ENCODE measurements around the gene PRKAG2. TPM values are rescaled to one million over a fixed set of nuclear protein-coding genes. Genes with fewer than 3 reads are reported as not detected.

The PRKAG2 gene
- polyA plus RNA-seq, 1 of the 3 experiments (the other 2 are of a cell fraction), result 51.6 TPM

GRCh38 chr7:151876899-151877777, at the start of gene PRKAG2 (continued):
- TF ChIP-seq CTCF (IDR thresholded peaks at IDR 0.05) (0 out of 2 replicates have a peak, but pooled peaks have one; percentile 9), PBX3 (IDR thresholded peaks at IDR 0.05) (no peak), USF2 (IDR thresholded peaks at IDR 0.05; ENCODE audit: borderline replicate concordance, low read depth, low read length) (no peak), EP300 (IDR thresholded peaks at IDR 0.05; ENCODE audit: borderline replicate concordance in 1 of 2, low read depth in 1 of 2, low read length in 1 of 2) (no peak), FOSL2 (IDR thresholded peaks at IDR 0.05; ENCODE audit: borderline replicate concordance, low read depth) (no peak), SIN3A (IDR thresholded peaks at IDR 0.05; ENCODE audit: borderline replicate concordance, low read depth, low read length) (no peak)

GRCh38 chr7:151926336-151926712, 49.4 kb upstream of the PRKAG2 start:
- Histone ChIP-seq H3K4me1 (ENCODE audit: control insufficient read depth in 1 of 2, insufficient read depth in 2 of 2, low read depth in 1 of 2, low read length in 1 of 2) (peaks cover 0 to 3% of the 10 kb centered on the region in 2 experiments; a peak in 1 of 4 replicates), H3K9me3 (no peaks in the 10 kb centered on the region), H3K27me3 (ENCODE audit: insufficient read depth) (peaks cover 6% of the 10 kb centered on the region; the same call in 1 of the 2 replicates), H3K4me2 (no peak overlapping the region), H3F3A (replicated peaks; ENCODE audit: insufficient read depth) (no peaks in the 10 kb centered on the region), H4K20me1 (ENCODE audit: insufficient read depth) (no peaks in the 10 kb centered on the region), H3K27ac (ENCODE audit: low read depth in 2 of 2, low read length in 1 of 2) (no peak overlapping the region), H3K9ac (no peak overlapping the region), H3K9me2 (no peaks in the 10 kb centered on the region), H2AFZ (ENCODE audit: low read depth) (no peak overlapping the region), H3K36me3 (replicated peaks in 1 of 2; ENCODE audit: control insufficient read depth in 1 of 2, insufficient read depth in 2 of 2, low read length in 1 of 2) (no peaks in the 10 kb centered on the region), H3K79me2 (ENCODE audit: insufficient read depth) (no peaks in the 10 kb centered on the region), H3K4me3 (ENCODE audit: low read depth in 2 of 2, low read length in 1 of 2) (no peak overlapping the region)
- POLR2A ChIA-PET, result no interaction called here
- no peak for DNase-seq
- no peak for TF ChIP-seq IRF3 (IDR thresholded peaks at IDR 0.05; ENCODE audit: low read depth, low read length)
- TF ChIP-seq FOSL2 (IDR thresholded peaks at IDR 0.05; ENCODE audit: borderline replicate concordance, low read depth), result no peak
- TF ChIP-seq RFX5 (IDR thresholded peaks at IDR 0.05; ENCODE audit: low read length), result no peak
- no peak for TF ChIP-seq CTCF (IDR thresholded peaks at IDR 0.05)
- TF ChIP-seq SMC3 (IDR thresholded peaks at IDR 0.05; ENCODE audit: low read depth, low read length), result no peak
- CTCF ChIA-PET, result interaction anchor here (1.2 to 1.8 kb wide), 2 partner anchors 143 to 144 kb away, joined by 4 to 16 read pairs; no protein-coding TSS in a partner anchor
- WGBS (ENCODE audit: low lambda C conversion rate), result 48% methylated on average over 3 of the region's 5 CpGs
